Left ventricle myocardium inferior (tissue), 1 donor: Measurements from ENCODE around the gene PNPLA6. TPM values are rescaled to one million over a fixed set of nuclear protein-coding genes. Genes with fewer than 3 reads are reported as not detected.

Source experiments
- DNase-seq: peaks from one replicate; pipeline ENCODE4 v3.0.0-alpha.2; 2020
- H3K27ac ChIP-seq: fragments of 200-600 bp; replicated peaks from 2 replicates; pipeline ENCODE4 v1.8.0; 2021
- H3K27me3 ChIP-seq: fragments of 200-600 bp; 2 replicates; pipeline ENCODE4 v1.8.0; 2021; ENCODE audit warnings: low read depth
- H3K36me3 ChIP-seq: fragments of 200-600 bp; 2 replicates; pipeline ENCODE4 v1.8.0; 2021
- H3K4me1 ChIP-seq: fragments of 200-600 bp; 2 replicates; pipeline ENCODE4 v1.8.0; 2021
- H3K4me3 ChIP-seq: fragments of 200-600 bp; 2 replicates; pipeline ENCODE4 v1.8.0; 2021; ENCODE audit warnings: mild to moderate bottlenecking, moderate library complexity
- H3K9me3 ChIP-seq: fragments of 200-600 bp; replicated peaks from 2 replicates; pipeline ENCODE4 v1.8.0; 2021
- CTCF ChIP-seq: fragments of 200-600 bp; IDR thresholded peaks from 2 replicates; pipeline ENCODE4 v1.8.0; 2021; ENCODE audit warnings: antibody characterized with exemption, mild to moderate bottlenecking, borderline replicate concordance
- intact Hi-C: fragments of 100-400 bp; cut with micrococcal nuclease; formaldehyde crosslinking; loops from one replicate; pipeline ENCODE4 v1.11.0; 2022
- total RNA-seq: library from RNA; stranded (reverse); fragmentation: NEBNext Ultra II Directional; extraction: Animal tissue kit (Norgen Biotek cat#: 25700); gene quantifications from one replicate; pipeline ENCODE4 v1.2.1, GENCODE V29; 2021
- donor health status: DM: no; HTN: yes; CAD: no; lungs with severe emphysema.

The PNPLA6 gene
- total RNA-seq, 1 donor from 2014 or later, result 52.7 TPM

DNA sequence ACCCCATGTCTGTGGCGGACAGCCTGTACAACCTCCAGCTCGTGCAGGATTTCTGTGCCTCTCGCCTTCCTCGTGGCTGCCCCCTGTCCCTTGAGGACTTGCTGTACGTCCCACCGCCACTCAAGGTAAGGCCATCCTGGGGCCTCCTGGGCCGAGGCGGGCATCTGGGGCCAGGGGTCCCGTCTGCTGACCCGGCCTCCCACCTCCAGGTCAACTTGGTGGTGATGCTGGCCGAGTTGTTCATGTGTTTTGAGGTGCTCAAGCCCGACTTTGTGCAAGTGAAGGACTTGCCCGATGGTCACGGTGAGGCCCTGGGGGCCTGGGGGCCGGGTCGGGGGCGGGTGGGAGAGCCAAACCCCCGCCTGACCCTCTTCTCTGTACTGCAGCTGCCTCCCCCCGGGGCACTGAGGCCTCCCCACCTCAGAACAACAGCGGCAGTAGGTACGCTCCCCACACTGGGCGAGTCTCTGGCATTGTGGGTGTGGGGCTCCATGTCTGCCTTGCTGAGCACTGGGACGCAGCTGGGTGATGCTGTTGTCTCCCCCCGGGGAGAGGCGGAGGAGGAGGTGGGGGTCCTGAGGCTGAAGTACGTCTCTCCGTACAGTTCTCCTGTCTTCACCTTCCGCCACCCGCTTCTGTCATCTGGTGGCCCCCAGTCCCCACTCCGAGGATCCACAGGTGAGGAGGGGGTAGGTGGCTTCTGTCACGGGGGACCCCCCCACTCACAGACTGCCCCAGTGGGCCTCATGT lies 75.1 kb downstream of the PNPLA6 start:
- H3K36me3 ChIP-seq, result no peaks in the 10 kb centered on the region
- peaks cover 12% of the 10 kb centered on the region for H3K27me3 ChIP-seq
- no peak overlapping the region for H3K27ac ChIP-seq
- no peaks in the 10 kb centered on the region for H3K9me3 ChIP-seq
- no peak overlapping the region for H3K4me3 ChIP-seq
- H3K4me1 ChIP-seq, result no peaks in the 10 kb centered on the region
- no peak for TF ChIP-seq CTCF
- DNase-seq, result no peak
- intact Hi-C loops, result no loop called here

Other genes with a start within 250 kb of the PNPLA6 start
- 85.3 TPM for gene INSR, start 241.3 kb upstream of the PNPLA6 start, total RNA-seq
- gene ARHGEF18, start 186.8 kb upstream of the PNPLA6 start, total RNA-seq, result 8.3 TPM
- 1.2 TPM for gene PEX11G, start 46.7 kb upstream of the PNPLA6 start, total RNA-seq
- gene ZNF358, start 19.6 kb upstream of the PNPLA6 start, total RNA-seq, result 88.5 TPM
- 16.8 TPM for gene MCOLN1, start 13.1 kb upstream of the PNPLA6 start, total RNA-seq
- gene CAMSAP3, start 60.1 kb downstream of the PNPLA6 start, total RNA-seq, result 0.60 TPM
- gene XAB2, start 93.8 kb downstream of the PNPLA6 start, total RNA-seq, result 24.4 TPM
- 197 TPM for gene PET100, start 94.1 kb downstream of the PNPLA6 start, total RNA-seq
- gene PCP2, start 98.0 kb downstream of the PNPLA6 start, total RNA-seq, result 2.7 TPM
- 4.5 TPM for gene STXBP2, start 101.4 kb downstream of the PNPLA6 start, total RNA-seq
- gene RETN, start 133.3 kb downstream of the PNPLA6 start, total RNA-seq, result 0.99 TPM
- gene MCEMP1, start 141.4 kb downstream of the PNPLA6 start, total RNA-seq, result 0.60 TPM
- gene TRAPPC5, start 145.1 kb downstream of the PNPLA6 start, total RNA-seq, result 116 TPM
- gene FCER2, start 166.4 kb downstream of the PNPLA6 start, total RNA-seq, result 0.30 TPM
- gene CLEC4G, start 196.4 kb downstream of the PNPLA6 start, total RNA-seq, result 0.71 TPM
- gene CD209, start 211.8 kb downstream of the PNPLA6 start, total RNA-seq, result 7.0 TPM
- gene CLEC4M, start 227.5 kb downstream of the PNPLA6 start, total RNA-seq, result not detected